Inflammatory macrophage treated with lipopolysaccharide for 1 hour (primary cell): ENCODE data around the gene EHBP1.

Experiments used
- DNase-seq, 2 donors: peaks; one replicate each; pipeline ENCODE4 v3.0.0-alpha.2; 2020 to 2022

EHBP1 gene

GRCh38 chr2:62705007-62705829, at the start of gene EHBP1:
Gene EHBP1 (plus strand): TSS chr2:62705713. CDS start chr2:62707192, 1,479 bp downstream.
- DNase-seq = peak; percentile 99

GRCh38 chr2:62657783-62658182, 47.7 kb upstream of the EHBP1 start:
- DNase-seq = no peak

- no peak for DNase-seq
These were observed 46.6 kb upstream of the EHBP1 start for GRCh38 chr2:62658891-62659290.

- DNase-seq = no peak
These were observed 45.4 kb upstream of the EHBP1 start for GRCh38 chr2:62660087-62660486.

DNA sequence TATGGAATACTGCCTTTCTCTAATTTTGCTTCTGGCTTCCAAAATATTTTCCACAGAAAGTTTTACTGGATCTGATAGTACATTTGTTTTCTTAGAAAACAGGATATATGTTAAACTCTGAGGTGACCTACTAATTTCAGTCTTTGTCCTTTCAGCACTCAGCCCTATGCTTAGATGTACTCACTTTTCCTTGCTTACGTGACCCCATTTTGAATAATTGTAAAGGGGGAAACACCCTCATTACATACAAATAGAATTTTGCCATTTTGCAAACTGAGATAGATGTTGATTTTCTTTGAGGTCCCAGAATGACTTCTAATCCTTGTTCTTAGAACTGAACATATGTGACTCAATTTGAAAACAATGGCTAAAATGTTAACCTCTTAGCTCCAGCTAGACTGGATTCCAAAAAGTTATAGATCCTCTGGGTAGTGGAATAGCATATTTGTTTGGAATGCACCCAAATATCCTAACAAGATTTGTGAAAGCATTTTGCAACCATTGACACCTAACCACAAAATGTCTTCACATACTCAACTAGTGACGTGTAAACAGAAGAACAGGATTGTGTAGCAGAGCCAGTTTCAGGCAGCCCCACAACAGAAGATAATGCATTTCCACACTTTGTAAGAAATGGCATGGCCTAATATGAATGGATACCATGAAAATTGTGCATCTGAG, 44.8 kb upstream of the EHBP1 start:
- DNase-seq = no peak

DNA sequence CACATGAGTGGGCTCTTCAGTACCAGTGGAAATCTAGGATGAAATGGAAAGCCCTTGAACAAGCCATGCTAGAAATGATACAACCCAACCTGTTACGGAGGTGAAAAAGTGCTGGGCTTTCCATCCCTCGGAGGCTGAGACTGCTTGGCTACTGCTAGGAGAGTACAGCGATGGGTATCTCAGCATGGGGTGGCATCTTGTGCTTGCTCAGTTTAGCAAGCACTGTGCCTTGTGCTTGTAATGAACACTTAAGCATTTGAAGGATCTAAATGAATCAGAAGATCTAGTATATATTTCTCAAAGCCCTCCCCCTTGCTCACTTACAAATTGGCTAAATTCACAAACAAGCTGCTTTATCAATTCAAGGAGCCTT, 44.3 kb upstream of the EHBP1 start:
- DNase-seq = no peak

GRCh38 chr2:62662131-62662530, 43.4 kb upstream of the EHBP1 start:
- DNase-seq = no peak

DNA sequence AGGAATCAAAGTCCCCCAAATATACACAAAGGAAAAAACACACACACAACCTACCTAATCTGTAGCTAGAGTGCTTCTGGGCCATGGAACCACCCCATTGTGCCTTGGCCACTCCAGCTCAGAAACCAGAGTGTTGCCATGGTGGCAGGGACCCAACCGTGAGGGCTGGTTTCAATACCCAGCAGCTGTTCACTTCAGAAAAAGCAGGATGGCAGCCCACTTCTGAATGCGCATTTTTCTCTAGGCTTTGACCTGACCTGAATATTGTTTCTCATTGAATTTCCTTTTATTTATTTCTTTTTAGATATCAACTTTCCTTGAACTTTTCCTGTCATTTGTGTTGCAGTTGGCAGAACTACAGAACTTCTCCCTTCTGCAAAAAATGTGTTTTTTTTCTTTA, 43.0 kb upstream of the EHBP1 start:
- no peak for DNase-seq

GRCh38 chr2:62663411-62663810, 42.1 kb upstream of the EHBP1 start:
- no peak for DNase-seq

DNA sequence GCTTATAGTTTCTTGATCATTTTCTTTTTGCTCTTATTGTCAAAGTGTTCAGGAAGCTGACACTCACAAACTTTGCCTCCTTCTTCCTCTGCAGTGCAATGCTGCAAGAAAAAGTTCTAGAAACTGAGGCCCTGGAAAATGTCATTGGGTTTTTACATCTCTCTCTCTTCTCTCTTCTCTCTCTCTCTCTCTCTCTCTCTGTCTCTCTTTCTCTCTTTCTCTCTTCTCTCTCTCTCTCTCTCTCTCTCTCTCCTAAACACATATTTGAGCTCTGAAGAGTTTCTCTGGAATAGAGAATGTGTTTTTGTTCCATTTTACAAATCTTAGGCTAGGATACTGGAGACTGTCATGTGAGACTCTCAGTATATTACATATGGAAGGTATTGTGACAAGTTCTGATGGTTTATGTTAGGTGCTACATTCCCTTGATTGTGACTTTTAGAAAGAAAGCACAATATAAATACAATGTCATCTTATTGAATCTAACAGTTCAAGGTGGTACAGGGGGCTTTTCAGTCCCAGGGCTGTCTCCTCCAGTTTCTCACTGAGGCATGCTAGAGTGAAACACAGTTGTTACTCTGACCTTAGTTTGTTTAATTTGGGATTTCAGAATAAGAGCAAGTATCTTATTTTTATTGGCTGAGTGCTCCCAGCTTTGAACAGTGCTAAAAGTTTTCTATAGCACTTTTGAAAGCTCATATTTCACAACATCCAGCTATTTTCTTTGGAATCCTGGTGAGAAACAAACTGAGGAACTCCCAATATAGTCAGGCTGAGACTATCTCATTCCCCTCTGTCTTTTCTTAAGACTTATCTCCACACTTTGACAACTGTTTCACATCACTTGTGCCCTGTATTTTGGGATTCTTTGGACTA, 41.4 kb upstream of the EHBP1 start:
- DNase-seq = no peak

GRCh38 chr2:62665446-62665845, 40.1 kb upstream of the EHBP1 start:
- DNase-seq = no peak

DNA sequence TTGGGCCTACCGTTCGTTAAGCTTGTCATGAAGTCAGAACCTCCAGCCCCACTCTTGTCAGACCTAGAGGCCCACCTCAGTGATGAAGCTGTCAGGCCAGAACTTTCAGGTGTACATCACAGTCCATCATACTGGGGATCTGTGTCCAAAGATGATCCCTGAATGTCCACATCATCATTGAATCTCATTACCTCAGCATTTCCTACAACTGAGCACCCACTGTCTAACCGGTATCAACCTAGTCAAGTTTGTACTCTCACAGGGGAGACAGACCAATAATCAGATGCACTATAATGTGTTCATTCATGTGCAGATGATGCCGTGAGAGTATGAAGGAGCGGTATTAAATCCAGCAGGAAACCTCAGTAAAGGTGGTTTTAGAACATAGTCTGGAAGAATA, 36.3 kb upstream of the EHBP1 start:
- no peak for DNase-seq

DNA sequence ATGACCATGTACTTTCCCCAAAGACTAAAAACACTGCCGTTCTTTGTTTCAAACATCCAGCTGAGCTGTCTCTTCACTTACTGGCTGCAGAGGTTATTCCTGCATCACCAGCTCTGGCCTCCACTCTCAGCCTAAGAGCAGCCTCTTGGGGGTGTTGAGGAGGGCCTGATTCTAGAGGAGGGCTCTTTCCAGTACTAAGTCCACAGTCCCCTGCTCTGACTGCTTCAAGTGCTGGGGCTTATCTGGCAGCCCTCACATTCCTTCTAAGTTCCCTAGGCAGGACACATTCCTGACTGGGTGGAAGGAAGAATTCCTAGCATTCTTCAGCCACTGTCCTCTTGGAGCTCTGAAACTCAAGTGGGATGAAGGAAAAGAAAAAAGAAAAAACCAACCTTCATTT, 32.9 kb upstream of the EHBP1 start:
- no peak for DNase-seq

GRCh38 chr2:62675062-62675461, 30.5 kb upstream of the EHBP1 start:
- DNase-seq = no peak

DNA sequence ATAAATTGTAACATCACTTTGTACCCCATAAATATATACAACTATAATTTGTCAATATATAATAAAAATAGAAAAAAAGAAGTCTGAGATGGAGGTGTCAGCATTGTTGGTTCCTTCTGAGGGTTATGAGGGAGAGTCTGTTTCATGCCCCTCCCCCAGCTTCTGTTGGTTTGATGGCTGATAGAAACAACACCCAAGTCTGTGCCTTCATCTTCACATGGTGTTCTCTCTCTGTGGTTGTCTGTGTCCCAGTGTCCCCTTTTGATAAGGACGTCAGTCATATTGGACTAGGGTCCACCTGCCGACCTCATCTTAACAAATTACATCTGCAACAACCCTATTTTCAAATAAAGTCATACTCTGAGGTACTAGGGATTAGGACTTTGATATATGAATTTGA, 20.3 kb upstream of the EHBP1 start:
- DNase-seq = no peak

GRCh38 chr2:62686012-62686685, 19.4 kb upstream of the EHBP1 start:
- DNase-seq = no peak

- no peak for DNase-seq
These were observed 17.9 kb upstream of the EHBP1 start for GRCh38 chr2:62687636-62688035.

GRCh38 chr2:62688771-62689170, 16.7 kb upstream of the EHBP1 start:
- no peak for DNase-seq

DNA sequence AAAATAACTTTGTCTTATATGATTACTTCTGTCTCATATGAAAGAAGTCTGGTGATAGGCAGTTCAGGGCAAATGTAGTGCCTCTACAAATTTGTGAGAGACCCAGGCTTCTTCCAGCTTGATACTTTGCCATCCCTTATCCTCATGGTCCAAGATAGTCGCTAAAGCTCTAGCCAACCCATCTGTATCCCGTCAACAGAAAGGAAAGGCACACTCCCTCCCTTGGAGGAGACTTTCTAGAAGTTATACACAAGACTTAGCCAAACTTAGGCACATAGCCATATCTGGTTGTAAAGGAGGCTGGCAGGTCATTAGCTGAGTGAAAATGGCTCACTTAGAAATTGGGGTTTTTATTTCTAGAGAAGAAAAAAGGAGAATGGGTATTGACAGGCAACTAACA, 14.3 kb upstream of the EHBP1 start:
- no peak for DNase-seq

DNA sequence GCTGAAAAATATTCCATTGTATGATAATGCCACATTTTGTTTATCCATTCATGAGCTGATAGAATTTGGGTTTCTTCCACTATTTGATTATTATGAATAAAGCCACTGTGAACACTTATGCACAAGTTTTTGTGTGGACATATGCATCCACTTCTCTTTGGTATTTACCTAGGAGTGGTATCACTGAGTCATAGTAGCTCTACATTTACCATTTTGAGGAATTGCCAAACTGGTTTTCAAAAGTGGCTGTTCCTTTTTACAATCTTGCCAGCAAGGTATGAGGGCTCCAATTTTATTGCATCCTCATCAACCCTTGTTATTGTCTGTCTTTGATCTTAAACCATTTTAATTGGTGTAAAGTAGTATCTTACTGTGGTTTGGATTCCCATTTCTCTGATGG, 13.3 kb upstream of the EHBP1 start:
- no peak for DNase-seq

- no peak for DNase-seq
These were observed 6.9 kb upstream of the EHBP1 start for GRCh38 chr2:62698653-62699052.

GRCh38 chr2:62704654-62705006, 883 bp upstream of the EHBP1 start:
- no peak for DNase-seq
